Measurements from ENCODE around the gene PPP2R2C. TPM values are rescaled to one million over a fixed set of nuclear protein-coding genes. Genes with fewer than 3 reads are reported as not detected.

Gene PPP2R2C
- total and polyA plus RNA-seq, 2 of the 4 experiments (the other 2 are of a cell fraction) = 0.03 TPM; not detected in 1

DNA sequence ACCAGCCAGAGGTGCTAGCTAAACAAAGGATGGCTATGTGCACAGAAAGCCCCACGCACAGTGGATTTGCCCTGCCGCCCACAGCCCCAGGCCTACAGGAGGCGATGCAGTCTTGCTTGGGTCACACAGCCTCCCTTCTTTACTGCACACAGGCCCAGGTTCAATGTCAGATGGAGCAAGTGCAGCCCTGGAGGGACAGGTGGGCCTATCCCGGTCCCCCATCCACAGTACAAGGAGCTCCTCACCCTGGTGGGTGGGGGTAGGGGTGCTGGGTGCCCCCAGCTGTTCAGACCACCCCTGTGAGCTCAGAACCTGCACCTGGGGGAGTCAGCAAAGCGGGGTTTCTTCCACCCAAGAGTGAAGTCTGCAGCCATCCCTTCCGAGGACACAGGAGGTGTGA lies 114.9 kb downstream of the PPP2R2C start:
- Histone ChIP-seq H4K5ac (ENCODE audit: low read depth, low read length) (no peak overlapping the region), H3K9ac (ENCODE audit: low read depth, low read length) (no peak overlapping the region), H3K18ac (ENCODE audit: low read depth, low read length) (no peak overlapping the region), H2BK15ac (ENCODE audit: low read depth, low read length) (no peak overlapping the region), H3K56ac (ENCODE audit: extremely low read depth, insufficient read depth, low read length) (no peak overlapping the region), H3K79me1 (ENCODE audit: low read depth in 1 of 2, low read length in 2 of 2) (no peaks in the 10 kb centered on the region), H3K27me3 (ENCODE audit: control insufficient read depth, insufficient read depth, low read length) (peaks cover 6% of the 10 kb centered on the region), H3K36me3 (ENCODE audit: control insufficient read depth, insufficient read depth, low read length) (no peaks in the 10 kb centered on the region), H3K4me2 (ENCODE audit: low read depth, low read length) (no peak overlapping the region), H3K4me3 (ENCODE audit: insufficient read depth, low read depth, low read length) (no peak overlapping the region), H2BK5ac (ENCODE audit: low read depth, low read length, poor library complexity, severe bottlenecking) (no peak overlapping the region), H4K20me1 (ENCODE audit: insufficient read depth, low read length) (no peaks in the 10 kb centered on the region), H2AFZ (replicated peaks; ENCODE audit: low read length, poor library complexity) (no peak overlapping the region), H3K27ac (ENCODE audit: insufficient read depth, low read length) (no peak overlapping the region), H4K8ac (ENCODE audit: low read depth in 2 of 2, low read length in 2 of 2) (no peak overlapping the region), H2BK20ac (ENCODE audit: low read depth, low read length) (no peak overlapping the region), H3K14ac (replicated peaks; ENCODE audit: low read depth, low read length) (no peak overlapping the region), H2AK9ac (replicated peaks; ENCODE audit: low read depth, low read length, poor library complexity) (no peak overlapping the region), H3K4ac (ENCODE audit: low read depth, low read length) (no peak overlapping the region), H3K4me1 (ENCODE audit: control insufficient read depth, insufficient read depth, low read length) (no peaks in the 10 kb centered on the region), H2BK120ac (ENCODE audit: low read depth, low read length) (no peak overlapping the region), H3K9me1 (ENCODE audit: insufficient read depth, low read length) (no peaks in the 10 kb centered on the region), H2AK5ac (ENCODE audit: low read depth, low read length) (no peak overlapping the region), H4K91ac (ENCODE audit: insufficient read depth, low read depth, low read length) (no peak overlapping the region), H3K9me3 (ENCODE audit: control insufficient read depth, insufficient read depth, low read length) (no peaks in the 10 kb centered on the region), H3K23ac (ENCODE audit: low read depth, low read length) (no peak overlapping the region)
- ATAC-seq (ENCODE audit: low read depth) (no peak), DNase-seq (no peak)
- no TSS peak for BruUV-seq (replicated peaks)
- in situ Hi-C loops (cut with MboI; ENCODE audit: low sequenced_read_pairs) = no loop called here
- TF ChIP-seq MAFK (IDR thresholded peaks at IDR 0.05; ENCODE audit: low read depth, low read length) = no peak
- no peak for TF ChIP-seq RAD21 (IDR thresholded peaks at IDR 0.05; ENCODE audit: low read length)
- no peak for TF ChIP-seq USF2 (IDR thresholded peaks at IDR 0.05; ENCODE audit: low read depth, low read length)
- no peak for TF ChIP-seq RCOR1 (IDR thresholded peaks at IDR 0.05; ENCODE audit: insufficient replicate concordance, low read length)
- TF ChIP-seq FOS (IDR thresholded peaks at IDR 0.05; ENCODE audit: low read depth, low read length) = no peak
- TF ChIP-seq CEBPB (IDR thresholded peaks at IDR 0.05; ENCODE audit: low read depth, low read length) = no peak
- no peak for TF ChIP-seq CHD1 (IDR thresholded peaks at IDR 0.05; ENCODE audit: low read depth, low read length)
- no peak for TF ChIP-seq NFE2L2 (IDR thresholded peaks at IDR 0.05; ENCODE audit: low read depth, low read length)
- no peak for TF ChIP-seq POLR2A (IDR thresholded peaks at IDR 0.05; ENCODE audit: low read depth, low read length)
- TF ChIP-seq MAZ (IDR thresholded peaks at IDR 0.05; ENCODE audit: borderline replicate concordance, low read depth, low read length) = no peak
- intact Hi-C loops (cut with micrococcal nuclease) = no loop called here
- WGBS, 2 experiments (ENCODE audit: extremely low coverage in 2 of 2, insufficient read length in 1 of 2) = no CpG with 5 or more reads among the region's 6 CpGs
- dilution Hi-C loops (cut with HindIII; ENCODE audit: low sequenced_read_pairs, unreplicated experiment) = no loop called here
- CTCF ChIA-PET = interaction anchor here (0.5 kb wide), 1 partner anchor 360 kb away, joined by 3 read pairs; no protein-coding TSS in a partner anchor
- POLR2A ChIA-PET (ENCODE audit: unreplicated experiment) = no interaction called here

All from IMR-90 (cell line).